ENCODE measurements around the gene EIPR1. TPM values are rescaled to one million over a fixed set of nuclear protein-coding genes. Genes with fewer than 3 reads are reported as not detected.
A peak's percentile ranks its signal among the peaks of the same experiment; 100 is the strongest.

EIPR1 gene
- total RNA-seq, 4 donors from 2014 or later = 24.9 to 46.2 (median 36.3) TPM

DNA sequence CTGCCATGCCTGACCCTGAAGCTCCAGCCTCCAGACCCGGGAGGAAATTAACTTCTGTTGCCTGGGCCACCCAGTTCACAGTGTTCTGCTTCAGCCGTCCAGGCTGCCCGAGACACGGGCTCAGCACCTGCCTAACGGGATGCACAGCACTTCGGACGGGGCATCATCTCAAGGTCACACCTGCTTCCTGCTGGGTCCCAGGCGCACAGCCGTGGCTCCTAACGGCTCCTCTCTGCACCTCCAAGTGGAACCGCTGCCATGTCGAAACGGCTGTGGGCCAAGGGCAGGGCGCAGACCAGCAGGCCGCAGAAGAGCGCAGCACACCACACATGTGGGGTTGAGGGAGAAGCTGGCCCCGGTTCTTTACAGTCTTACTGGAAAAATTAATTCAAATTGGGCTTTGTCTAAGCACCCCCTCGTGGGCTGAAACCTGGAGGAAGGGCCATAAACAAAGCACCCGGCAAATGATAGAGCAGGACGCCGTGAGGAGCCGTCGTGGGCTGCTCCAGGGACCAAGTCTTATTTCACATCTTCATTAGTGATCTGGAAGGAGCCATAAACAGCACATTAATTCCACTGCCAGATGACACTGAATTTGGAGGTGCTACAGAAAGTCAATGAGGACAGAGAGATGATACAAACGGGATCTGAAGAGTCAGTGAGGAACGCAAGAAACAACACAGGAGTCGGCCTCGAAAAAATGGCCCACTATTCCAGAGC lies 59.6 kb downstream of the EIPR1 start:
- 82 to 90% methylated on average over 20 to 27 of the region's 27 CpGs for WGBS, 2 donors
- H3K9me3 ChIP-seq = no peaks in the 10 kb centered on the region
- H3K27me3 ChIP-seq = no peaks in the 10 kb centered on the region
- H3K27ac ChIP-seq = no peak overlapping the region
- DNase-seq (ENCODE audit: low spot score in 2 of 2) = no peak
- H3K4me1 ChIP-seq = peaks cover 0 to 11% (median 0%) of the 10 kb centered on the region in 4 donors
- peaks cover 0 to 16% (median 0%) of the 10 kb centered on the region in 3 donors for H3K36me3 ChIP-seq
- TF ChIP-seq EP300 (IDR thresholded peaks at IDR 0.05) (no peak), POLR2A (IDR thresholded peaks at IDR 0.05) (no peak), CTCF (IDR thresholded peaks at IDR 0.05) (no peak)
- no peak overlapping the region for H3K4me3 ChIP-seq

DNA sequence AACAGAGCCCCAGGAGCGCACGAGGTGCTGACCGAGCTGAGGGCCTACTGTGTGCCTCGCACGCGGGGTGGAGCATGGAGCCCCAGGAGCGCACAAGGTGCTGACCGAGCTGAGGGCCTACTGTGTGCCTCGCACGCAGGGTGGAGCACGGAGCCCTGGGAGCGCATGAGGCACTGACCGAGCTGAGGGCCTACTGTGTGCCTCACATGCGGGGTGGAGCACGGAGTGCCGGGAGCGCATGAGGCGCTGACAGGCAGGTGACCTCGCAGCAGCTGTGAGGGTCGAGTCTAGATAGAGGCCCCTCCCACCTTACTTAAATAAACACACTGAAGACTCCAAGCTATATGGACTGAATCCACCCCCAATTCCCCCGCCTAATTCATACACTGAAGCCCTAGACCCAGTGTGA lies 60.3 kb downstream of the EIPR1 start:
- no peak for DNase-seq (ENCODE audit: low spot score in 2 of 2)
- 92 to 95% methylated on average over 11 to 21 of the region's 21 CpGs for WGBS, 2 donors
- TF ChIP-seq EP300 (IDR thresholded peaks at IDR 0.05) (no peak), CTCF (IDR thresholded peaks at IDR 0.05) (no peak), POLR2A (IDR thresholded peaks at IDR 0.05) (no peak)

GRCh38 chr2:3316456-3317276 lies 61.0 kb downstream of the EIPR1 start:
- no peak overlapping the region for H3K4me3 ChIP-seq
- H3K36me3 ChIP-seq = peaks cover 0 to 12% (median 0%) of the 10 kb centered on the region in 3 donors
- H3K27ac ChIP-seq = no peak overlapping the region
- TF ChIP-seq EP300 (IDR thresholded peaks at IDR 0.05) = no peak
- TF ChIP-seq CTCF (IDR thresholded peaks at IDR 0.05) = no peak
- no peak for TF ChIP-seq POLR2A (IDR thresholded peaks at IDR 0.05)
- no peaks in the 10 kb centered on the region for H3K27me3 ChIP-seq
- DNase-seq (ENCODE audit: low spot score in 2 of 2) = no peak
- H3K9me3 ChIP-seq = no peaks in the 10 kb centered on the region
- H3K4me1 ChIP-seq = peaks cover 0 to 11% (median 0%) of the 10 kb centered on the region in 4 donors
- 83 to 96% methylated on average over 9 to 11 of the region's 11 CpGs for WGBS, 2 donors

More for the DNA sequence above, 60.3 kb downstream of the EIPR1 start:
- H3K27me3 ChIP-seq = no peaks in the 10 kb centered on the region
- H3K27ac ChIP-seq = no peak overlapping the region
- peaks cover 0 to 11% (median 0%) of the 10 kb centered on the region in 4 donors for H3K4me1 ChIP-seq
- H3K4me3 ChIP-seq = no peak overlapping the region
- H3K36me3 ChIP-seq = peaks cover 0 to 16% (median 0%) of the 10 kb centered on the region in 3 donors
- no peaks in the 10 kb centered on the region for H3K9me3 ChIP-seq

DNA sequence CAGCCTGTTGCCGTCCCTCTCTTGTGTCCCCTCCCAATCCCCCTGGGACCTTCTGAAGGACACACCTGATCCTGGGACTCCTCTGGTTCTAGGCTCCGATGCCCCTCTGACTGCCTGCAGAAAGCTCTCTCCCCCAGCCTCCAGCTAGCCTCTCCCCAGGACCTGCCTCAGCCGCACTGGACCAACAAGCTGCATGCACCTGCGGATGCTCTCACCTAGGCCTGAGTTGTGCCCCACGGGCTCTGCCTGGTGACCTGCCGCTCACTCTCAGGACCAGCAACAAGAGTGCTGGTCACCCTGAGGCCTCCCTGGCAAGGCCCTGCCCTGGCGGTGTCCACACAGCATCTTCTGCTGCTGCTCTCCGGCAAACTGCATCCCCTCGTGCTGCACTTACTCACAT lies 63.0 kb downstream of the EIPR1 start:
- Histone ChIP-seq H3K4me3 (no peak overlapping the region), H3K36me3 (peaks cover 0 to 12% (median 0%) of the 10 kb centered on the region in 3 donors), H3K27ac (peak overlapping the region in 2 of 4 donors; percentile 69 to 70), H3K9me3 (no peaks in the 10 kb centered on the region), H3K4me1 (peaks cover 0 to 11% (median 0%) of the 10 kb centered on the region in 4 donors), H3K27me3 (no peaks in the 10 kb centered on the region)
- DNase-seq (ENCODE audit: low spot score in 2 of 2) = no peak
- WGBS, 2 donors = 88 to 95% methylated on average over 9 of the region's 9 CpGs
- TF ChIP-seq CTCF (IDR thresholded peaks at IDR 0.05) (no peak), EP300 (IDR thresholded peaks at IDR 0.05) (no peak), POLR2A (IDR thresholded peaks at IDR 0.05) (no peak)
